WTC11 (cell line): ENCODE results near the gene RGS13.

Experiments used
- ATF2 ChIP-seq: sonication (generic); formaldehyde crosslinking; IDR thresholded peaks from 2 replicates; pipeline ENCODE4 v1.8.1; 2022; ENCODE audit warnings: low read depth, missing genetic modification reagents, borderline replicate concordance
- CTCF ChIP-seq: fragments of 200-600 bp; IDR thresholded peaks from 2 replicates; pipeline ENCODE4 v1.8.0; 2022; ENCODE audit warnings: antibody characterized with exemption
- ESRRA ChIP-seq: sonication (generic); formaldehyde crosslinking; IDR thresholded peaks from 2 replicates; pipeline ENCODE4 v1.8.1; 2022; ENCODE audit warnings: mild to moderate bottlenecking, missing genetic modification reagents, borderline replicate concordance
- GTF2I ChIP-seq: fragments of 250-450 bp; sonication (Bioruptor Pico); conservative IDR thresholded peaks from 2 replicates; pipeline ENCODE4 v1.4.0; 2021; ENCODE audit warnings: mild to moderate bottlenecking
- HMGXB4 ChIP-seq: sonication (generic); formaldehyde crosslinking; IDR thresholded peaks from 2 replicates; pipeline ENCODE4 v1.8.1; 2023; ENCODE audit warnings: mild to moderate bottlenecking, moderate library complexity, missing genetic modification reagents
- IRF1 ChIP-seq: sonication (generic); formaldehyde crosslinking; IDR thresholded peaks from 2 replicates; pipeline ENCODE4 v1.8.0; 2023; ENCODE audit warnings: missing genetic modification reagents
- MAX ChIP-seq: sonication (generic); formaldehyde crosslinking; IDR thresholded peaks from 2 replicates; pipeline ENCODE4 v1.8.0; 2022; ENCODE audit warnings: mild to moderate bottlenecking, missing genetic modification reagents
- RELA ChIP-seq: sonication (generic); formaldehyde crosslinking; IDR thresholded peaks from 2 replicates; pipeline ENCODE4 v1.8.1; 2022; ENCODE audit warnings: missing genetic modification reagents, mild to moderate bottlenecking, borderline replicate concordance
- SMAD3 ChIP-seq: sonication (generic); formaldehyde crosslinking; IDR thresholded peaks from 2 replicates; pipeline ENCODE4 v1.8.0; 2022; ENCODE audit warnings: missing genetic modification reagents, mild to moderate bottlenecking, borderline replicate concordance
- SP1 ChIP-seq: sonication (generic); formaldehyde crosslinking; conservative IDR thresholded peaks from 2 replicates; pipeline ENCODE4 v1.8.1; 2022; ENCODE audit warnings: missing genetic modification reagents
- ZNF121 ChIP-seq: sonication (generic); formaldehyde crosslinking; IDR thresholded peaks from 2 replicates; pipeline ENCODE4 v1.8.0; 2023; ENCODE audit warnings: missing genetic modification reagents

GRCh38 chr1:192658255-192658654 lies 22.3 kb downstream of the RGS13 start:
- no peak for TF ChIP-seq IRF1 (CRISPR knock-in tag)
- TF ChIP-seq HMGXB4: no peak
- TF ChIP-seq ATF2 (CRISPR knock-in tag): no peak
- no peak for TF ChIP-seq RELA (CRISPR knock-in tag)
- TF ChIP-seq ESRRA (CRISPR knock-in tag): no peak
- TF ChIP-seq SMAD3: no peak
- TF ChIP-seq CTCF: no peak
- TF ChIP-seq ZNF121: no peak
- no peak for TF ChIP-seq MAX (CRISPR knock-in tag)
- TF ChIP-seq GTF2I (CRISPR knock-in tag): no peak
- no peak for TF ChIP-seq SP1 (CRISPR knock-in tag)
